ENCODE data around the gene EXOSC10.

- TF ChIP-seq CTCF (conservative IDR thresholded peaks at IDR 0.05) = no peak
- no peak for TF ChIP-seq EZH2 (IDR thresholded peaks at IDR 0.05; ENCODE audit: low read depth)
Observed at GRCh38 chr1:11116318-11116717, 16.6 kb upstream of the EXOSC10 start.

Data from PC-9 (cell line).